Measurements from ENCODE around the gene TCOF1. TPM values are rescaled to one million over a fixed set of nuclear protein-coding genes. Genes with fewer than 3 reads are reported as not detected.

The TCOF1 gene
- total RNA-seq, 2 experiments from 2014 or later, result 40.4 to 43.2 TPM

GRCh38 chr5:150397146-150397781, 39.8 kb downstream of the TCOF1 start:
- Histone ChIP-seq H3K27ac (ENCODE audit: low read depth in 1 of 2, low read length in 2 of 2) (no peak overlapping the region), H3K9me3 (ENCODE audit: control insufficient read depth in 1 of 2, insufficient read depth in 1 of 2, low read length in 2 of 2) (no peaks in the 10 kb centered on the region), H3K27me3 (ENCODE audit: control insufficient read depth in 1 of 2, insufficient read depth in 2 of 2, low read length in 2 of 2) (no peaks in the 10 kb centered on the region), H3K36me3 (ENCODE audit: insufficient read depth, low read length) (peaks cover 91% of the 10 kb centered on the region), H3K4me3 (ENCODE audit: low read length) (no peak overlapping the region), H3K4me1 (ENCODE audit: insufficient read depth, low read length) (no peaks in the 10 kb centered on the region)
- H3K4me3 Mint-ChIP-seq, result no peak overlapping the region
- peaks cover 94% of the 10 kb centered on the region for H3K36me3 Mint-ChIP-seq (ENCODE audit: low read depth)
- no peak for TF ChIP-seq CTCF (IDR thresholded peaks at IDR 0.05)
- no peak for ATAC-seq (ENCODE audit: poor library complexity)
- intact Hi-C loops (cut with DNase I, micrococcal nuclease), result loop anchor here in 1 of 2 experiments (2.0 kb wide), 1 partner anchor 40 kb away; no protein-coding TSS in a partner anchor
- ChIA-PET CTCF (interaction anchor here (1.2 to 3.4 kb wide), 3 partner anchors 15 to 53 kb away, joined by 4 to 28 read pairs (median 19); partner anchors contain the start of genes CD74 and RPS14), POLR2A (interaction anchor here (1.9 to 3.0 kb wide), 3 partner anchors 9 to 15 kb away, joined by 5 to 18 read pairs (median 13); partner anchors contain the start of gene CD74)
- no peaks in the 10 kb centered on the region for H3K9me3 Mint-ChIP-seq
- no peak overlapping the region for H3K27ac Mint-ChIP-seq
- no peaks in the 10 kb centered on the region for H3K27me3 Mint-ChIP-seq
- DNase-seq, result no peak
- no peaks in the 10 kb centered on the region for H3K4me1 Mint-ChIP-seq (ENCODE audit: low read depth)

DNA sequence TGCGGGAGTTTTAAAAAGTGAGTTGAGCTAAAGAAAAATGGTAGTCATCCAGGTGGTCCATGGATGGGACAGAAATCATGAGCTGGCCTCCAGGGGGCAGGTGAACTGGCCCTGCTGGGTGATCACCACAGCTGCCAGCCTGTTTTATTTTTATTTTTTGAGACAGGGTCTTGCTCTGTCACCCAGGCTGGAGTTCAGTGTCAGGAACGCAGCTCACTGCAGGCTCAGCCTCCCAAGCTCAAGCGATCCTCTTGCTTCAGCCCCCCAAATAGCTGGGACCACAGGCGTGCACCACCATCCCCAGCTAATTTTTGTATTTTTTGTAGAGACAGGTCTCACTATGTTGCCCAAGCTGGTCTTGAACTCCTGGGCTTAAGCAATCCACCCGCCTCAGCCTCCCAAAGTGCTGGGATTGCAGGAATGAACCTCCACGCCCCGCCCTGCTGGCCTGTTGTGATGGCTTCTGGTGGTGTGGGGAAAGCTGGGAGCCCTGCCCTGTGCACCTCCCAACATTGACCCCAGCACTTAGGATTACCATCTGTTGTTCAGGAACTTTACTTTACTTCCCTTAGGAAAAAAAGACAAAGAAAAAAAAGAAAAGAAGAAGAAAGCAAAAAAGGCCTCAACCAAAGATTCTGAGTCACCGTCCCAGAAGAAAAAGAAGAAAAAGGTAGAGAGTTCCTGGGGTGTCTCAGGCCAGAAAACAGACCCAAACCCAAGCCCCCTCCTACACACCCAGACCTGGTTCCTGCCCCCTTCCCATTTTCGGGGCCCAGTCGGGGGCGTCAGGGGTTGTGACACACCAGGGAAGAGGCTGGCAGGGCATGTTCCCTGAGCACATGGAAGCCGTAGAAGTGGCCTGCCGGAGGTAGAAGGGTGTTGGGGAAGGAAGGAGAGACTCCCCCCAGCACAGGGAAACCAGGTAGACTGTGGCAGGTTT, 40.6 kb downstream of the TCOF1 start:
- Mint-ChIP-seq H3K27ac (no peak overlapping the region), H3K9me3 (no peaks in the 10 kb centered on the region), H3K27me3 (no peaks in the 10 kb centered on the region), H3K36me3 (ENCODE audit: low read depth) (peaks cover 93% of the 10 kb centered on the region), H3K4me3 (no peak overlapping the region), H3K4me1 (ENCODE audit: low read depth) (no peaks in the 10 kb centered on the region)
- Histone ChIP-seq H3K27ac (ENCODE audit: low read depth in 1 of 2, low read length in 2 of 2) (no peak overlapping the region), H3K4me1 (ENCODE audit: insufficient read depth, low read length) (no peaks in the 10 kb centered on the region), H3K27me3 (ENCODE audit: control insufficient read depth in 1 of 2, insufficient read depth in 2 of 2, low read length in 2 of 2) (no peaks in the 10 kb centered on the region), H3K36me3 (ENCODE audit: insufficient read depth, low read length) (peaks cover 91% of the 10 kb centered on the region), H3K4me3 (ENCODE audit: low read length) (no peak overlapping the region), H3K9me3 (ENCODE audit: control insufficient read depth in 1 of 2, insufficient read depth in 1 of 2, low read length in 2 of 2) (no peaks in the 10 kb centered on the region)
- intact Hi-C loops (cut with DNase I, micrococcal nuclease), result loop anchor here (1.0 to 2.0 kb wide), 2 partner anchors 38 to 39 kb away; no protein-coding TSS in a partner anchor
- ChIA-PET CTCF (interaction anchor here (0.6 to 3.4 kb wide), 4 partner anchors 14 to 854 kb away, joined by 3 to 28 read pairs (median 12); partner anchors contain the start of genes CD74 and RPS14), POLR2A (interaction anchor here (0.6 to 3.0 kb wide), 5 partner anchors 10 to 38 kb away, joined by 3 to 18 read pairs (median 5); partner anchors contain the start of gene CD74)
- no peak for TF ChIP-seq CTCF (IDR thresholded peaks at IDR 0.05)
- no peak for DNase-seq
- no peak for ATAC-seq (ENCODE audit: poor library complexity)
